NCI-H446 (cell line): ENCODE measurements around the gene FAT3.

ENCODE experiments used
- DNase-seq, 2 experiments: peaks; one replicate each; lab custom pipeline; 2025; lab: John Stamatoyannopoulos, UW

The FAT3 gene

GRCh38 chr11:92227959-92228935 lies 3.6 kb downstream of the FAT3 start:
- DNase-seq, result no peak

- DNase-seq, result no peak
Measured at GRCh38 chr11:92236856-92237255, 12.2 kb downstream of the FAT3 start.

- no peak for DNase-seq
Measured at GRCh38 chr11:92240916-92241315, 16.3 kb downstream of the FAT3 start.

GRCh38 chr11:92245700-92246271 lies 21.2 kb downstream of the FAT3 start:
- DNase-seq, result no peak

GRCh38 chr11:92246630-92247029 lies 22.0 kb downstream of the FAT3 start:
- no peak for DNase-seq

GRCh38 chr11:92249156-92249753 lies 24.6 kb downstream of the FAT3 start:
- no peak for DNase-seq

GRCh38 chr11:92251980-92252379 lies 27.4 kb downstream of the FAT3 start:
- no peak for DNase-seq

GRCh38 chr11:92253421-92253820 lies 28.8 kb downstream of the FAT3 start:
- DNase-seq, result no peak

- no peak for DNase-seq
Measured at GRCh38 chr11:92253945-92254344, 29.3 kb downstream of the FAT3 start.

GRCh38 chr11:92257536-92257935 lies 32.9 kb downstream of the FAT3 start:
- no peak for DNase-seq

GRCh38 chr11:92259861-92260260 lies 35.2 kb downstream of the FAT3 start:
- DNase-seq, result no peak

GRCh38 chr11:92264350-92264749 lies 39.7 kb downstream of the FAT3 start:
- DNase-seq, result no peak

- DNase-seq, result no peak
Measured at GRCh38 chr11:92266806-92267205, 42.2 kb downstream of the FAT3 start.

- DNase-seq, result no peak
Measured at GRCh38 chr11:92267278-92267677, 42.7 kb downstream of the FAT3 start.

- DNase-seq, result no peak
Measured at GRCh38 chr11:92267968-92268367, 43.4 kb downstream of the FAT3 start.

- no peak for DNase-seq
Measured at GRCh38 chr11:92268546-92268945, 43.9 kb downstream of the FAT3 start.

- DNase-seq, result no peak
Measured at GRCh38 chr11:92269021-92269420, 44.4 kb downstream of the FAT3 start.

GRCh38 chr11:92269841-92270240 lies 45.2 kb downstream of the FAT3 start:
- no peak for DNase-seq

- no peak for DNase-seq
Measured at GRCh38 chr11:92272651-92273050, 48.0 kb downstream of the FAT3 start.
